ENCODE measurements around the gene FARP2.

Gene FARP2

GRCh38 chr2:241535871-241536655, 180.0 kb downstream of the FARP2 start:
- Histone ChIP-seq H3K9ac (ENCODE audit: low read depth, low read length, poor library complexity) (no peak overlapping the region), H3K14ac (ENCODE audit: low read length) (no peak overlapping the region), H2BK120ac (ENCODE audit: low read depth, low read length) (no peak overlapping the region), H2BK15ac (ENCODE audit: low read length) (no peak overlapping the region), H3K9me3 (replicated peaks in 1 of 2; ENCODE audit: control insufficient read depth in 2 of 2, insufficient read depth in 1 of 2, low read depth in 1 of 2, low read length in 2 of 2) (no peaks in the 10 kb centered on the region), H3K4me1 (ENCODE audit: control insufficient read depth in 2 of 2, insufficient read depth in 1 of 2, low read depth in 1 of 2, low read length in 2 of 2) (peaks cover 13 to 38% of the 10 kb centered on the region in 2 donors), H3K4me2 (ENCODE audit: insufficient read depth, low read length, poor library complexity, severe bottlenecking) (no peak overlapping the region), H2BK12ac (ENCODE audit: low read length) (no peak overlapping the region), H2BK5ac (ENCODE audit: low read length) (no peak overlapping the region), H3K36me3 (replicated peaks in 1 of 2; ENCODE audit: control insufficient read depth in 2 of 2, insufficient read depth in 2 of 2, low read length in 2 of 2) (no peaks in the 10 kb centered on the region), H3K23ac (ENCODE audit: low read depth, low read length, poor library complexity) (no peak overlapping the region), H2AFZ (ENCODE audit: low read length) (no peak overlapping the region), H2AK5ac (ENCODE audit: low read depth, low read length) (no peak overlapping the region), H3K18ac (ENCODE audit: low read length) (no peak overlapping the region), H4K8ac (ENCODE audit: low read depth, low read length) (no peak overlapping the region), H3K79me1 (ENCODE audit: low read depth, low read length) (no peaks in the 10 kb centered on the region), H3K27ac (replicated peaks; ENCODE audit: low read length) (no peak overlapping the region), H3K27me3 (ENCODE audit: control insufficient read depth in 3 of 3, insufficient read depth in 3 of 3, low read depth in 1 of 3, low read length in 3 of 3) (peaks cover 0 to 42% (median 7%) of the 10 kb centered on the region in 3 experiments), H3K4me3 (ENCODE audit: low read length in 2 of 2) (no peak overlapping the region), H4K91ac (ENCODE audit: low read depth, low read length, poor library complexity) (no peak overlapping the region), H3K4ac (ENCODE audit: low read length) (no peak overlapping the region)
- no CpG with 5 or more reads among the region's 13 CpGs for WGBS, 2 donors (ENCODE audit: extremely low coverage in 2 of 2, insufficient read length in 2 of 2, insufficient replicate concordance in 1 of 2)
- DNase-seq (ENCODE audit: low spot score): no peak

GRCh38 chr2:241538838-241539615, 182.9 kb downstream of the FARP2 start:
- no peak overlapping the region for H3K18ac ChIP-seq (ENCODE audit: low read length)
- peaks cover 0 to 2% of the 10 kb centered on the region in 2 donors for H3K9me3 ChIP-seq (replicated peaks in 1 of 2; ENCODE audit: control insufficient read depth in 2 of 2, insufficient read depth in 1 of 2, low read depth in 1 of 2, low read length in 2 of 2)
- peak overlapping the region; percentile 62 for H3K23ac ChIP-seq (ENCODE audit: low read depth, low read length, poor library complexity)
- no peak overlapping the region for H4K91ac ChIP-seq (ENCODE audit: low read depth, low read length, poor library complexity)
- H3K9ac ChIP-seq (ENCODE audit: low read depth, low read length, poor library complexity): no peak overlapping the region
- H3K27ac ChIP-seq (replicated peaks; ENCODE audit: low read length): no peak overlapping the region
- no peaks in the 10 kb centered on the region for H3K79me1 ChIP-seq (ENCODE audit: low read depth, low read length)
- no peak overlapping the region for H3K4me2 ChIP-seq (ENCODE audit: insufficient read depth, low read length, poor library complexity, severe bottlenecking)
- peaks cover 20 to 38% of the 10 kb centered on the region in 2 donors for H3K4me1 ChIP-seq (ENCODE audit: control insufficient read depth in 2 of 2, insufficient read depth in 1 of 2, low read depth in 1 of 2, low read length in 2 of 2)
- no peak overlapping the region for H3K4me3 ChIP-seq (ENCODE audit: low read length in 2 of 2)
- H2BK5ac ChIP-seq (ENCODE audit: low read length): peak overlapping the region; percentile 46
- no CpG with 5 or more reads among the region's 15 CpGs for WGBS, 2 donors (ENCODE audit: extremely low coverage in 2 of 2, insufficient read length in 2 of 2, insufficient replicate concordance in 1 of 2)
- no peak overlapping the region for H2BK15ac ChIP-seq (ENCODE audit: low read length)
- no peaks in the 10 kb centered on the region for H3K36me3 ChIP-seq (replicated peaks in 1 of 2; ENCODE audit: control insufficient read depth in 2 of 2, insufficient read depth in 2 of 2, low read length in 2 of 2)
- H2AK5ac ChIP-seq (ENCODE audit: low read depth, low read length): no peak overlapping the region
- H2BK120ac ChIP-seq (ENCODE audit: low read depth, low read length): no peak overlapping the region
- peaks cover 8 to 49% (median 26%) of the 10 kb centered on the region in 3 experiments for H3K27me3 ChIP-seq (ENCODE audit: control insufficient read depth in 3 of 3, insufficient read depth in 3 of 3, low read depth in 1 of 3, low read length in 3 of 3)
- H2AFZ ChIP-seq (ENCODE audit: low read length): no peak overlapping the region
- no peak overlapping the region for H2BK12ac ChIP-seq (ENCODE audit: low read length)
- H4K8ac ChIP-seq (ENCODE audit: low read depth, low read length): no peak overlapping the region
- no peak for DNase-seq (ENCODE audit: low spot score)
- no peak overlapping the region for H3K4ac ChIP-seq (ENCODE audit: low read length)
- H3K14ac ChIP-seq (ENCODE audit: low read length): peak overlapping the region; percentile 11

DNA sequence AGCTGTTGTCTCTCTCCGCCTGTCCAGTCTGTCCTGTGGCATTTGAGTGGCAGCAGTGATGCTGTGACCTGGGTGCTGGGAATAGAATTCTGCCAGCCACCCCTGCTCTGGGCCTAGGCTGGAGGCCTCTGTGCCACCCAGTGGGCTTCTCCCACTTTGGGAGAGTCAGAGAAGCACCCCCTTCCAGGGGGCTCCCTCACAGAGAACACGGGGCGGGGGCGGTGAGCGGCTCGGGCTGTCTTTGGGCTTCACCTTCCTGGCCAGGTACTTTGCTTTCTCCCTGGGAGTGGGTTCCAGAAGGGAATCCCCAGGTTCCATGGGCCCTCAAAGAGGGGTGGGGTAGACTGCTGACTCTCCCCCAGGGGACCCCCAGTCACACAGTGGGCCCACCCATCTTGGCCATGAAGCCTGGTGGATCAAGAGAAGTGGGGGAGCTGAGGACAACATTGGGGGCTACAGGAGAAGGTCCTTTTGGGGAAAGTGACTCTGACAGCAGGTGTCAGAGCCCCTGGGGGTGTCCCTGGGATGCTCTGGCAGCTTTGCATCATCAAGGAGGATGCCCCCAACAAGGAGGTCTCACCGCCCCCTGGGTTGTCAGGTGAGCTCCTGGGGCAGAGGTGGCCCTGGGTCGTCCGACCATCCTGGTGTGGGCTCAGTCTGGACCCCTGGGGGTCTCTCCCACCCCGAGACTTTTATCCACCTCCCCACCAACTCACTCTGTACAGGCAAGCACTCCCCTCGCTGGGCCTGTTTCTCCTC, 183.7 kb downstream of the FARP2 start:
- Histone ChIP-seq H3K14ac (ENCODE audit: low read length) (peak overlapping the region; percentile 11), H2BK12ac (ENCODE audit: low read length) (no peak overlapping the region), H3K27me3 (ENCODE audit: control insufficient read depth in 3 of 3, insufficient read depth in 3 of 3, low read depth in 1 of 3, low read length in 3 of 3) (peaks cover 8 to 49% (median 26%) of the 10 kb centered on the region in 3 experiments), H3K9ac (ENCODE audit: low read depth, low read length, poor library complexity) (no peak overlapping the region), H2BK5ac (ENCODE audit: low read length) (peak overlapping the region; percentile 46), H3K4me1 (ENCODE audit: control insufficient read depth in 2 of 2, insufficient read depth in 1 of 2, low read depth in 1 of 2, low read length in 2 of 2) (peaks cover 18 to 31% of the 10 kb centered on the region in 2 donors), H2BK120ac (ENCODE audit: low read depth, low read length) (no peak overlapping the region), H3K4ac (ENCODE audit: low read length) (no peak overlapping the region), H3K79me1 (ENCODE audit: low read depth, low read length) (no peaks in the 10 kb centered on the region), H3K36me3 (replicated peaks in 1 of 2; ENCODE audit: control insufficient read depth in 2 of 2, insufficient read depth in 2 of 2, low read length in 2 of 2) (no peaks in the 10 kb centered on the region), H4K8ac (ENCODE audit: low read depth, low read length) (no peak overlapping the region), H2AK5ac (ENCODE audit: low read depth, low read length) (peak overlapping the region; percentile 40), H3K4me2 (ENCODE audit: insufficient read depth, low read length, poor library complexity, severe bottlenecking) (no peak overlapping the region), H3K27ac (replicated peaks; ENCODE audit: low read length) (no peak overlapping the region), H4K91ac (ENCODE audit: low read depth, low read length, poor library complexity) (no peak overlapping the region), H3K18ac (ENCODE audit: low read length) (no peak overlapping the region), H3K4me3 (ENCODE audit: low read length in 2 of 2) (no peak overlapping the region), H3K23ac (ENCODE audit: low read depth, low read length, poor library complexity) (peak overlapping the region; percentile 62), H2BK15ac (ENCODE audit: low read length) (no peak overlapping the region), H2AFZ (ENCODE audit: low read length) (no peak overlapping the region), H3K9me3 (replicated peaks in 1 of 2; ENCODE audit: control insufficient read depth in 2 of 2, insufficient read depth in 1 of 2, low read depth in 1 of 2, low read length in 2 of 2) (peaks cover 0 to 2% of the 10 kb centered on the region in 2 donors)
- no CpG with 5 or more reads among the region's 11 CpGs for WGBS, 2 donors (ENCODE audit: extremely low coverage in 2 of 2, insufficient read length in 2 of 2, insufficient replicate concordance in 1 of 2)
- no peak for DNase-seq (ENCODE audit: low spot score)
